GM06990 (cell line): ENCODE results near the gene AKAP6.

Source experiments
- DNase-seq: peaks from one replicate; pipeline ENCODE4 v3.0.0-alpha.2; 2011; ENCODE audit not compliant: insufficient read length; ENCODE audit errors: extremely low read depth
- H3K27me3 ChIP-seq: replicated peaks from 2 replicates; pipeline ENCODE4 v1.6.0; 2011; ENCODE audit warnings: low read length; ENCODE audit not compliant: control insufficient read depth, insufficient read depth
- H3K36me3 ChIP-seq: 2 replicates; pipeline ENCODE4 v1.5.1; 2011; ENCODE audit warnings: low read length; ENCODE audit not compliant: control insufficient read depth, insufficient read depth
- H3K4me3 ChIP-seq: replicated peaks from 2 replicates; pipeline ENCODE4 v1.5.1; 2011; ENCODE audit warnings: low read depth, mild to moderate bottlenecking, control low read depth, low read length
- CTCF ChIP-seq: IDR thresholded peaks from 2 replicates; pipeline ENCODE4 v1.5.1; 2011; ENCODE audit warnings: low read length, control low read depth, mild to moderate bottlenecking, inconsistent platforms; ENCODE audit not compliant: insufficient read depth, poor library complexity, severe bottlenecking

AKAP6 gene

GRCh38 chr14:32337759-32338158 lies 8.7 kb downstream of the AKAP6 start:
- no peak for DNase-seq
- no peak overlapping the region for H3K4me3 ChIP-seq

GRCh38 chr14:32339188-32339587 lies 10.1 kb downstream of the AKAP6 start:
- no peaks in the 10 kb centered on the region for H3K27me3 ChIP-seq
- no peak for DNase-seq
- TF ChIP-seq CTCF: no peak
- H3K4me3 ChIP-seq: no peak overlapping the region
- H3K36me3 ChIP-seq: no peaks in the 10 kb centered on the region

More at GRCh38 chr14:32337759-32338158, 8.7 kb downstream of the AKAP6 start:
- Histone ChIP-seq H3K27me3 (no peaks in the 10 kb centered on the region), H3K36me3 (no peaks in the 10 kb centered on the region)
- TF ChIP-seq CTCF: no peak

- H3K4me3 ChIP-seq: no peak overlapping the region
- TF ChIP-seq CTCF: no peak
- no peak for DNase-seq
Measured at GRCh38 chr14:32341947-32342846, 13.1 kb downstream of the AKAP6 start.

GRCh38 chr14:32342847-32343194 lies 13.7 kb downstream of the AKAP6 start:
- no peak overlapping the region for H3K4me3 ChIP-seq

More at GRCh38 chr14:32341947-32342846, 13.1 kb downstream of the AKAP6 start:
- no peaks in the 10 kb centered on the region for H3K36me3 ChIP-seq
- H3K27me3 ChIP-seq: no peaks in the 10 kb centered on the region

GRCh38 chr14:32343926-32344430 lies 14.9 kb downstream of the AKAP6 start:
- Histone ChIP-seq H3K36me3 (no peaks in the 10 kb centered on the region), H3K27me3 (no peaks in the 10 kb centered on the region), H3K4me3 (no peak overlapping the region)
- no peak for TF ChIP-seq CTCF
- no peak for DNase-seq

More at GRCh38 chr14:32342847-32343194, 13.7 kb downstream of the AKAP6 start:
- TF ChIP-seq CTCF: no peak
- no peak for DNase-seq
- no peaks in the 10 kb centered on the region for H3K27me3 ChIP-seq
- H3K36me3 ChIP-seq: no peaks in the 10 kb centered on the region
